ENCODE results near the gene USP25. TPM values are rescaled to one million over a fixed set of nuclear protein-coding genes. Genes with fewer than 3 reads are reported as not detected.

Gene USP25
- total RNA-seq, 4 donors from 2014 or later: 37.4 to 107 (median 69.2) TPM

DNA sequence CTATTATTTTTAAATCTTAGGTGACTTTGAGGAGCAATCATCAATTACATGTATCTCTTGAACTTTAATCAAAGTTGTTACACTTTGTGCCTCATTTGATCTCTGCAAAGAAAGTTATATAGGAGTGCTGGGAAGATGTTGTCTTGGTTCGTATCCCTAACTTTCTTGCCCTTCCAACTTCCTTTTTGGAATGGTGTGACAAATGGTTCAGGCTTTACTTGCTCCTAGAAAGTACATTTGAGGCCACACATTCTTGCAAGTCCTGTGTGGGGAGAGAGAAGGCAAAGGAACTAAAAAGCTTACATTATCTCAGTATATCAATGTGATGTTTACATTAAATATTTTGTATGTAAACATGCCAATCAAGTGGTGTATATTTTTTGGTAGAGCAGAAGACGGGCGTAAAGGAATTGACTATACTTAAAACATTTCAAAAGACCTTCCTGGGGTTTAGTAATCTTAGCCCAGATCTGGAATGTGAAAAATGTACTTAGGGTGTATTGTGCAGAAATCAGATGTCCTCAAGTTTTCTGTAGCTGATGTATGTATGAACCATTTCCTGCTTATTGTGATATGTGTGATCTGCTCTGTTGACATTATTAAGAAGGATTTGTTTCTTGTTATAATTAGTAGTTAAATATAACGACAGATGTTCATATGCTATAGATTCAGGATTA is 59.2 kb downstream of the USP25 start:
- Histone ChIP-seq H3K9me3 (no peaks in the 10 kb centered on the region), H3K27me3 (no peaks in the 10 kb centered on the region), H3K27ac (no peak overlapping the region), H3K36me3 (no peaks in the 10 kb centered on the region), H3K4me1 (peaks cover 0 to 4% (median 0%) of the 10 kb centered on the region in 4 donors), H3K4me3 (no peak overlapping the region)
- no peak for DNase-seq
- intact Hi-C loops (cut with DNase I; ENCODE audit: low total_unique reads) (loop anchor here (5.0 kb wide), 1 partner anchor 1533 kb away; no protein-coding TSS in a partner anchor), in situ Hi-C loops (cut with MboI; ENCODE audit: low pct_ligation_motif_present in 1 of 4, low pct_unique_long_range_greater_than_20kb in 1 of 4, low sequenced_read_pairs in 3 of 4) (no loop called here)
- TF ChIP-seq, protein P1, sequence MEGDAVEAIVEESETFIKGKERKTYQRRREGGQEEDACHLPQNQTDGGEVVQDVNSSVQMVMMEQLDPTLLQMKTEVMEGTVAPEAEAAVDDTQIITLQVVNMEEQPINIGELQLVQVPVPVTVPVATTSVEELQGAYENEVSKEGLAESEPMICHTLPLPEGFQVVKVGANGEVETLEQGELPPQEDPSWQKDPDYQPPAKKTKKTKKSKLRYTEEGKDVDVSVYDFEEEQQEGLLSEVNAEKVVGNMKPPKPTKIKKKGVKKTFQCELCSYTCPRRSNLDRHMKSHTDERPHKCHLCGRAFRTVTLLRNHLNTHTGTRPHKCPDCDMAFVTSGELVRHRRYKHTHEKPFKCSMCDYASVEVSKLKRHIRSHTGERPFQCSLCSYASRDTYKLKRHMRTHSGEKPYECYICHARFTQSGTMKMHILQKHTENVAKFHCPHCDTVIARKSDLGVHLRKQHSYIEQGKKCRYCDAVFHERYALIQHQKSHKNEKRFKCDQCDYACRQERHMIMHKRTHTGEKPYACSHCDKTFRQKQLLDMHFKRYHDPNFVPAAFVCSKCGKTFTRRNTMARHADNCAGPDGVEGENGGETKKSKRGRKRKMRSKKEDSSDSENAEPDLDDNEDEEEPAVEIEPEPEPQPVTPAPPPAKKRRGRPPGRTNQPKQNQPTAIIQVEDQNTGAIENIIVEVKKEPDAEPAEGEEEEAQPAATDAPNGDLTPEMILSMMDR (IDR thresholded peaks at IDR 0.05): no peak
- TF ChIP-seq EP300 (IDR thresholded peaks at IDR 0.05; ENCODE audit: low read depth): no peak
- TF ChIP-seq POLR2A (IDR thresholded peaks at IDR 0.05): no peak
- TF ChIP-seq POLR2AphosphoS5 (IDR thresholded peaks at IDR 0.05): no peak
- 81 to 84% methylated on average over 4 of the region's 4 CpGs for WGBS, 2 donors (ENCODE audit: low coverage in 1 of 2)

DNA sequence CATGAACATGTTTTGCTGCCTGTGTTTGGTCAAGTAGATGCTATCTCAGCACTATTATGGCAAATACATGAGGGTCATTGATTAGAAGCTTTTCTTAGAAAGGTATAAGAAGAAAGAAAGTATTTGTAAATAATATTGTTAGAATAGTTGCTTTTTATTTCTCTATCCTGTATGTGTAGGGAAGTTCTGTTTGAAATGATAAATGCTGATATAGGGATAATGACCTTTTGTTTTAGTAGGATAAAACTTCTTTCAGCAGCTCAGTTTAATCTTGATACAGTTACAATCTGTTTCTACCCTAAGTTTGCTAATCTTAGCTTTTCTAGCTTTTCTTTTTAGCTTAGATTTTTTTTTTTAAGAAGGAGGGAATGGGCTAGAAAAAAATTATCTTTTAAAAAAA is 63.3 kb downstream of the USP25 start:
- Histone ChIP-seq H3K27ac (no peak overlapping the region), H3K36me3 (no peaks in the 10 kb centered on the region), H3K4me3 (no peak overlapping the region), H3K27me3 (no peaks in the 10 kb centered on the region), H3K4me1 (peaks cover 0 to 23% (median 3%) of the 10 kb centered on the region in 4 donors), H3K9me3 (no peaks in the 10 kb centered on the region)
- in situ Hi-C loops (cut with MboI; ENCODE audit: low pct_ligation_motif_present in 1 of 4, low pct_unique_long_range_greater_than_20kb in 1 of 4, low sequenced_read_pairs in 3 of 4) (no loop called here), intact Hi-C loops (cut with DNase I; ENCODE audit: low total_unique reads) (no loop called here)
- no peak for DNase-seq
- TF ChIP-seq, protein P1 (IDR thresholded peaks at IDR 0.05): no peak
- no peak for TF ChIP-seq POLR2AphosphoS5 (IDR thresholded peaks at IDR 0.05)
- no peak for TF ChIP-seq POLR2A (IDR thresholded peaks at IDR 0.05)
- TF ChIP-seq EP300 (IDR thresholded peaks at IDR 0.05; ENCODE audit: low read depth): no peak

DNA sequence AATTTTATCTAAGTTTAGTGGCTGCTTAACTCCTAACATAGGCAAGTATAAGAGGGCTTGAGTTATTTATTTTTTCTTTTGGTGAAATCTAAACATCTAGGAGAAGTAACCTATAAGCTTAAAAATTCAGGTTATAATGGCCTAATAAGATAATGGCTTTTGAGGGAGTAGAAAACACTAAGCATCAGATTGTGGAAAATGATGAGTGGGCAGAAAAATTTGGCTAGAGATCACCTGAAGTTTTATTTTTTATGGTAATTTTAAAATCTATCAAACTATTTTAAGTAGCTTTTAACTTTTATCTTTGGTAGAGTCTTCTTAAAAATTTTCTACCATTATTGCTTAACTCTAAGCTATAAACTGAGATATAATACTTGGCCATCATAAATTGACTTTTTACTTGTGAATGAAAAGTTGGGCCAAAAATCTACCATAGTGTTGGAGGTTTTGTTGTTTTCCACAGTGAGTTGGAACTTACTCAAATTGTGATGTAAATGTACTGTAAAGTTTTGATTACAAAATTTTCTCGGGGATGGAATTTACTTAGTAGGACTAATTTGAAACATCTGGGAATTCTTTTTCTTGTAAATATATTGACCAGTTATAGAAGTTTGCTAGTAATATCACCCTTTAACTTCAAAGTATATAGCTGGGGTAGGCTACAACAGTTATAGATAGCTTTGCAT is 63.9 kb downstream of the USP25 start:
- whole genome bisulfite sequencing, 2 donors (ENCODE audit: low coverage in 1 of 2): 67 to 75% methylated on average over 1 of the region's 1 CpG
- Histone ChIP-seq H3K36me3 (no peaks in the 10 kb centered on the region), H3K27ac (no peak overlapping the region), H3K4me1 (peaks cover 0 to 23% (median 3%) of the 10 kb centered on the region in 4 donors), H3K27me3 (no peaks in the 10 kb centered on the region), H3K4me3 (no peak overlapping the region), H3K9me3 (no peaks in the 10 kb centered on the region)
- no peak for DNase-seq
- TF ChIP-seq, protein P1 (IDR thresholded peaks at IDR 0.05): no peak
- TF ChIP-seq POLR2A (IDR thresholded peaks at IDR 0.05): no peak
- no peak for TF ChIP-seq POLR2AphosphoS5 (IDR thresholded peaks at IDR 0.05)
- no peak for TF ChIP-seq EP300 (IDR thresholded peaks at IDR 0.05; ENCODE audit: low read depth)
- in situ Hi-C loops (cut with MboI; ENCODE audit: low pct_ligation_motif_present in 1 of 4, low pct_unique_long_range_greater_than_20kb in 1 of 4, low sequenced_read_pairs in 3 of 4) (no loop called here), intact Hi-C loops (cut with DNase I; ENCODE audit: low total_unique reads) (no loop called here)

DNA sequence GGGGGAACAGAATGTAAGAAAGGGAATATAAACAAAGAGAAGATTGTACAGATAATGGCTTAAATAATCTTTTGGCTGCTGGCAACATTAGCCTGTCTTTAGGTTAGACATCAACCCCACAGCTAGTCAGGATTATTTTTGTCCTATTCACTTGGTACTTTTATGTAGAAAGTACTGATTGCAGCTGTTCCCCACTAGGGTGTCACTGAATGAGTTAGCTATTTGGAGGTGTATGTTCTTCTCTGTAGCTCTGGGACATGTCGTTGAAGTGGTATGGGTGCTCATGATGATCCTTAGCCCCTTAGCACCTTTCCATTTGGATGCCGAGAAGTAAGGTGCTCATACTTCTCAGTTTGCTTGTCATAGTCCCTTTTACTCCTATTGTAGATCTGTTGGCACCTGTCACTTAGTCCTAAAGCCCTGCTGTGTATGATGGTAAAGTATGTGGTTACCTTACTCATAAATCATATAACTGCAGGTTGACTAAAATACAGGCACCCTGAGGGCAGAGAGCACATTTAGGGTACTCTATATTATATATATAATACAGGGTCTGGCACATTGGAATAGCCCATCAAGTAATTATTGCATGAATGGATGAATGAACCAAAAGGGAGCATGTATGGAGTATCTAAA is 64.6 kb downstream of the USP25 start:
- in situ Hi-C loops (cut with MboI; ENCODE audit: low pct_ligation_motif_present in 1 of 4, low pct_unique_long_range_greater_than_20kb in 1 of 4, low sequenced_read_pairs in 3 of 4) (no loop called here), intact Hi-C loops (cut with DNase I; ENCODE audit: low total_unique reads) (no loop called here)
- H3K4me1 ChIP-seq: peaks cover 0 to 23% (median 3%) of the 10 kb centered on the region in 4 donors
- WGBS, 2 donors (ENCODE audit: low coverage in 1 of 2): 97 to 100% methylated on average over 1 to 2 of the region's 2 CpGs
- no peaks in the 10 kb centered on the region for H3K27me3 ChIP-seq
- TF ChIP-seq EP300 (IDR thresholded peaks at IDR 0.05; ENCODE audit: low read depth): no peak
- TF ChIP-seq, protein P1 (IDR thresholded peaks at IDR 0.05): no peak
- no peak for TF ChIP-seq POLR2AphosphoS5 (IDR thresholded peaks at IDR 0.05)
- TF ChIP-seq POLR2A (IDR thresholded peaks at IDR 0.05): no peak
- no peaks in the 10 kb centered on the region for H3K36me3 ChIP-seq
- H3K27ac ChIP-seq: no peak overlapping the region
- H3K9me3 ChIP-seq: no peaks in the 10 kb centered on the region
- no peak overlapping the region for H3K4me3 ChIP-seq
- DNase-seq: no peak
